ENCODE data around the gene CKS2. TPM values are rescaled to one million over a fixed set of nuclear protein-coding genes. Genes with fewer than 3 reads are reported as not detected.

Gene CKS2
- total RNA-seq, 1 donor from 2014 or later = 6.5 TPM

DNA sequence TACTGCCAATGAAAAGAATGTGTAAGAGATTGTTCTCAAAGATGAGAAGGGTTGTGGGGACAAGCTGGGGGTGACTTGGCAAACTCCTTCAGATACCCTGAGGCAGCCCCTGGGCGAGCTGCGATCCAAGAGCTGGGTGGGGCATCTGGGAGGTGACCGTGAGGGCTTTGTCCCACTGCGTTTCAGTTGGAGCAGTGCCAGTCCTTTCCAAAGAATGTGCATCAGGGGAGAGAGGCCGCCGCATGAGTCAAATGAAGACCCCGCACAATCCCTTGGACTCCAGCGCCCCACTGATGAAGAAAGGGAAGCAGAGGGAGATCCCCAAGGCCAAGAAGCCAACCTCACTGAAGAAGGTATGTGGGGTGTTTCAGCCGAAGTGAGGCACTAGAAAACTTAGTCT, 35.7 kb downstream of the CKS2 start:
- DNase-seq (ENCODE audit: low spot score) = no peak

- no peak for DNase-seq (ENCODE audit: low spot score)
Observed at GRCh38 chr9:89347651-89348050, 36.7 kb downstream of the CKS2 start.

DNA sequence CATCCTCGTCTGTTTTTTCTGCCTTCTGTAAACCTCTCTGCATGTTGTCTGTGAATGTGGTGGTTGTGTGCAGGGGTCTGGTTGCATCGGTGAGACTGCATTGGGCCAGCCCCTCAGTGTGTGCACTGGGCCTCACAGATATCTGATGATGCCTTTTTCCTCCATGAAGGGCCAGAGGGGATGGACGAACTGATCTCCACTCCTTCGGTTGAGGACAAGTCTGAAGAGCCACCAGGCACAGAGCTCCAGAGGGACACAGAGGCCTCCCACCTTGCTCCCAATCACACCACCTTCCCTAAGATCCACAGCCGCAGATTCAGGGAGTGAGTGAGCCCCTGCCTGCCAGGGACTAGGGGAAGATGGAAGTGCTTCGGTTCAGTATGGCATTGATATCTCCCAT, 38.6 kb downstream of the CKS2 start:
- DNase-seq (ENCODE audit: low spot score) = no peak

GRCh38 chr9:89350988-89351557, 40.1 kb downstream of the CKS2 start:
- peak; percentile 18 for DNase-seq (ENCODE audit: low spot score)

DNA sequence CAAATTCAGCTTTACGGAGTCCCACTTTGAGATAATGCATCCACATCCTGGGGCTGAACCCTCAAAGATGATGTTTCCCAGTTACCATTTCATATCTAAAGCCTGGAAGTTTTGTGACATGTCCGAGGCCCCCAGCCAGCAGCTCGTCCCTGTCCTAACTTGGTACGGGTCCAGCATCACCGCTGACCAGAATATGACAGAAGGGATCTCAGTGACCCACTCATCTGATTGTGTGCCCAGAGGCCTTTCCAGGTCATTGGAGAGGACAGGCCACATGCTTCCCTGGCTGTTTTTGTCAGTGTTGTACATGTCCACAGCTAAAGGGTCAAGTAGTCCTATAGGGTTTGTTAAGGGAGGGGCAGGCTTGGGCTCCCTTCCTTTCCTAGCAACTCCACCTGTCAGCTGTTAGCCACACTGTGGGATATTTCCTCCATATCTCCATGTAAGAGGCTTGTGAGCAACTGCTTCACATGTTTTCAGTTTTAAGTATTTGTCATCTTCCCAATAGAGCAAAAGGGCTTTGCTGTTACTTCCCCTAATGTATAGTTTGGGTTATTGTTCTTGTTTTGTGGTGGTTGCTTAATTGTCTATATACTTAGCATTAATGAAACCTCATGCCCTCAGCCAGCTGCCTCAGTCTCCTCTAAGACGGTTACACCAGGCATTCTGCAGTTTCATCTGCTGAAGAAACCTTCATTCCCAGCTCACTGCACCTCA, 40.7 kb downstream of the CKS2 start:
- peak; percentile 14 for DNase-seq (ENCODE audit: low spot score)

- peak; percentile 16 for DNase-seq (ENCODE audit: low spot score)
Observed at GRCh38 chr9:89352451-89352850, 41.5 kb downstream of the CKS2 start.

DNA sequence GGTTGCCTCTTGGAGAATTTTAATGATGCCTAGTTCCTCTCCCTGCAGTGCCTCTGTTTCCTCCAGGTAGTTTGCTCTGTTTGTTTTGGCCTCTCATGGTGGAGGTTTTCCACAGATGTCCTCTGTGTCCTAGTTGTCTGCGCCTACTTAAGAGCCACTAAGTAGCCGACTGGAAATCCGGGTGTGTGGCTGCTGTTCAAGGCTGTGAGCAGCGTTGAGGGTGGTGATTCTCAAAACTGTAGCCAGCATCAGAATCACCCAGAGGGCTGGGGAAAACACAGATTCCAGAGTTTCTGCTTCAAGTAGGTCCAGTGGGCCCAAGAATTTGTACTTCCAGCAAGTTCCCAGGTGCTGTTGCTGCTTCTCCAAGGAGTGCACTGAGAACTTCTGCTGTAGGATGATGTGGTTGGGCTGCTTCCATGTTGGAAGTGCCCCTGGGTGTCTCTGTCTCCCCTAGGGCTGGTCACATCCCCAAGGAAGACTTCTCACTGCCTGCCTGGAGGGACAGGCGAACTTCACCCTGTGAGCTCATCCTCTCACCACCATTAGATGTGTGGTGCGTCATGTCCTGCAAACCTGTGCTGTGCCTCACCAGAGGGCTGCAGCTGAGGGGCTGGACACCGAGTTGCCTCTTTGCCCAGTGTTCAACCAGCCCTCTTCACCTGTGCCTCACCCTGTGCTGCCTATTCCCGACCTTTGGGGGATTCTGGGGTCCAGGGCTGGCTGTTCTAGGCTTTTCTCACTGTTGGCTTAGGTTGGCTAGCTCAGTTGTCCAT, 42.1 kb downstream of the CKS2 start:
- peak; percentile 64 for DNase-seq (ENCODE audit: low spot score)

GRCh38 chr9:89353989-89354388, 43.0 kb downstream of the CKS2 start:
- no peak for DNase-seq (ENCODE audit: low spot score)

GRCh38 chr9:89354471-89354870, 43.5 kb downstream of the CKS2 start:
- peak; percentile 26 for DNase-seq (ENCODE audit: low spot score)

GRCh38 chr9:89356782-89357181, 45.8 kb downstream of the CKS2 start:
- DNase-seq (ENCODE audit: low spot score) = peak; percentile 45

- peak; percentile 41 for DNase-seq (ENCODE audit: low spot score)
Observed at GRCh38 chr9:89357331-89358197, 46.6 kb downstream of the CKS2 start.

DNA sequence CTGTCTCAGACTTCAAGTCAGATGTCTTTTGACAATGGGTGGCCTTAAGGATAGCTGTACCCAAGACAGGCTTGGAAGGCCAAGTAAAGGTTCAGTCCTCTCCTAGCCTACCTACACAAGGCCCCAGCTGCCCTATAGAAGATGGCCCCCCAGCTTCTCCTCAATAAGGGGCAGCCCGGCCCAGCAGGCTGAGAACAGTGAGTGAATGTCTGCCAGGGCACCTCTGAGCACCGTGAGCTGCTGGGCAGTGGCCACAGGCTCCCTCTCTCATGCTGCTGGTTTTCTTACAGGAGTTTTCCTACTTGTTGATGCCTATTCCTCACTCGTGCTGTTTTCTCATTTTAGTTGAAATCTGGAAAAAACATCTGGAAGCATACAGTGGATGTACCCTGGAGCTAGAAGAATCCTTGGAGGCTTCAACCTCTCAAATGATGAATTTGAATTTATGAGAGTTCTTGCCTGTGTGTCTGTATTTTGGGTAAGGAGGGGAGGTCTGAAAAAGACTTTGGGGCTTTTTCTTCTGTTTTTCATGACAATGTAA, 47.5 kb downstream of the CKS2 start:
- DNase-seq (ENCODE audit: low spot score) = peak; percentile 65

- peak; percentile 53 for DNase-seq (ENCODE audit: low spot score)
Observed at GRCh38 chr9:89358985-89359384, 48.0 kb downstream of the CKS2 start.

GRCh38 chr9:89359751-89360261, 48.8 kb downstream of the CKS2 start:
- DNase-seq (ENCODE audit: low spot score) = peak; percentile 35

- DNase-seq (ENCODE audit: low spot score) = peak; percentile 43
Observed at GRCh38 chr9:89360465-89360864, 49.5 kb downstream of the CKS2 start.

- peak; percentile 62 for DNase-seq (ENCODE audit: low spot score)
Observed at GRCh38 chr9:89361031-89361430, 50.0 kb downstream of the CKS2 start.

- peak; percentile 85 for DNase-seq (ENCODE audit: low spot score)
Observed at GRCh38 chr9:89361816-89362646, 51.0 kb downstream of the CKS2 start.

DNA sequence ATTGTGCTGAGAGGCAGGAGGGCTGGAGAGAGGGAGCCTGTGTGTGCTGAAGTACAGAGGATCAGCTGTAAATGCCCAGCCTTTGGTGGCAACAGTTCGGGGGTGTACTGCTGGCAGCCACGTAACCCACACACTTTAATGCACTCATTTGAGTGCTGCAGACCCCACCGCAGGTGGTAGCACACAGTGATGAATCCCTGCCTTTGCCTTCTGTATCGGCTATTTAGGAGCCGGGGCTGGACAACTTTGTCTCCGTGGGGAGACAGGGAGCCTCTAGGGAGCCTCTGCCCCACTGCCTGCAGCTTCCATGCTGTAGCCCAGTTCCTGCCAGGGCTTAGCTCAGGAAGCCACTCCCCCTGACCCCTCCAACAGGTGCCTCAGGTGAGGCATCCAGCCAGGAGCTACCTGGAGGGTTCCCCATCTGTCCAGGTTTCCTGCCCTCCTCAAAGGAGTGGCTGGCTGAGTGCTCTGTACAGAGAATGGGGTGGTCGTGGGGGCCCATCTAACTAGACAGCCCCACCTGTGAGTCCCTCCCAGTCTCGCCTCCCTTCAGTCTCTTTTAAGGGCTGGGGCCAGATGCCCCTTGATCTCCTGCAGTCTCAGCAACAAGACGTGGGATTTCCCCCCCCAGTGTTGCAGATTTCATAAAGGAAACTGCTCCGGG, 51.8 kb downstream of the CKS2 start:
- peak; percentile 74 for DNase-seq (ENCODE audit: low spot score)

DNA sequence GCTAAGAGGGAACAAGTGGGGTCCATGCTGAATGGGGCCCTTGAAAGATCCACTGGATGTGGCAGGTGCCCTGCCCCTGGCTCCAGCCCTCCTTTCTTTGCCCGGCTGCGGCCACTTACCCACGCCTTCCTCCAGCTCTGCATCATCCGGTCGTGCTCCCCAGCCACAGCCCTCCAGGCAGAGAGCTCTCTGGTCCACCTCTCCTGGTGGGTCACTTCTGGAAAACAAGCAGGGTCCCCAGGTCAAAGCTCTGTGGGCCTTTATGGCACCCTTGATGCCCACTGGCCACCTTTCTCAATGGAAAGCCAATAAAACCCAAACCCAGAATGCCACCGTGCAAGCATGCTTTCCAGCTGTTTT, 52.3 kb downstream of the CKS2 start:
- DNase-seq (ENCODE audit: low spot score) = peak; percentile 62

Data from mesenteric fat pad (tissue), 1 donor.